OCI-LY1 (cell line): Measurements from ENCODE around the gene TSKU.
"Not testable (repeated sequence)": the region's sequence is repeated elsewhere in the genome, so short reads cannot be mapped to it uniquely, and the experiment has no call there.

Source experiments
- EZH2 ChIP-seq: fragments of 200-600 bp; sonication (generic), shearing (Covaris generic); IDR thresholded peaks from 2 replicates; pipeline ENCODE4 v1.8.0; 2017; ENCODE audit warnings: borderline replicate concordance, mixed run types, mild to moderate bottlenecking, antibody characterized with exemption, low read length, moderate library complexity, mixed read lengths
- TF ChIP-seq, protein P1 (sequence below): fragments of 200-600 bp; sonication (generic), shearing (Covaris generic); IDR thresholded peaks from 2 replicates; pipeline ENCODE4 v1.5.1; 2017; ENCODE audit warnings: mild to moderate bottlenecking, antibody characterized with exemption, low read length, moderate library complexity, mixed read lengths

DNA sequence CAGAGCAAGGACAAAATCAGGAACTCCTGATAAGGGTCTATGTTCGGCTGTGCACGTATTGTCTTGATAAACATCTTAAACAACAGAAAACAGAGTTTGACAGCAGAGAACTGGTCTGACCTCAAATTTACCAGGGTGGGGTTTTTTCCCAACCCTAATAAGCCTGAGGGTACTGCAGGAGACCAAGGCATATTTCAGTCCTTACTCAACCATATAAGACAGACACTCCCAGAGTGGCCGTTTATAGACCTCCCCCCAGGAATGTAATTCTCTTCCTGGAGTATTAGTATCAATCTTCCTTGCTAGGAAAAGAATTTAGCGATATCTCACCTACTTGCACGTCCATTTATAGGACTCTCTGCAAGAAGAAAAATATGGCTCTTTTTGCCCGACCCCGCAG, 32.5 kb downstream of the TSKU start:
- TF ChIP-seq, protein P1, sequence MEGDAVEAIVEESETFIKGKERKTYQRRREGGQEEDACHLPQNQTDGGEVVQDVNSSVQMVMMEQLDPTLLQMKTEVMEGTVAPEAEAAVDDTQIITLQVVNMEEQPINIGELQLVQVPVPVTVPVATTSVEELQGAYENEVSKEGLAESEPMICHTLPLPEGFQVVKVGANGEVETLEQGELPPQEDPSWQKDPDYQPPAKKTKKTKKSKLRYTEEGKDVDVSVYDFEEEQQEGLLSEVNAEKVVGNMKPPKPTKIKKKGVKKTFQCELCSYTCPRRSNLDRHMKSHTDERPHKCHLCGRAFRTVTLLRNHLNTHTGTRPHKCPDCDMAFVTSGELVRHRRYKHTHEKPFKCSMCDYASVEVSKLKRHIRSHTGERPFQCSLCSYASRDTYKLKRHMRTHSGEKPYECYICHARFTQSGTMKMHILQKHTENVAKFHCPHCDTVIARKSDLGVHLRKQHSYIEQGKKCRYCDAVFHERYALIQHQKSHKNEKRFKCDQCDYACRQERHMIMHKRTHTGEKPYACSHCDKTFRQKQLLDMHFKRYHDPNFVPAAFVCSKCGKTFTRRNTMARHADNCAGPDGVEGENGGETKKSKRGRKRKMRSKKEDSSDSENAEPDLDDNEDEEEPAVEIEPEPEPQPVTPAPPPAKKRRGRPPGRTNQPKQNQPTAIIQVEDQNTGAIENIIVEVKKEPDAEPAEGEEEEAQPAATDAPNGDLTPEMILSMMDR, result not testable (repeated sequence)
- TF ChIP-seq EZH2, result not testable (repeated sequence)
